Liver (tissue), 9 donors: Measurements from ENCODE around the gene GDPD2. TPM values are rescaled to one million over a fixed set of nuclear protein-coding genes. Genes with fewer than 3 reads are reported as not detected.

Source experiments
- DNase-seq: peaks from one replicate; pipeline ENCODE4 v3.0.0-alpha.2; 2017; ENCODE audit warnings: low spot score
- H3K27ac ChIP-seq, 2 donors: one replicate each; pipeline ENCODE4 v1.7.0; 2013; ENCODE audit warnings: inconsistent platforms in 2 of 2, low read length in 2 of 2, control low read depth in 1 of 2, low read depth in 1 of 2, mild to moderate bottlenecking in 1 of 2
- H3K27me3 ChIP-seq, 4 donors: one replicate each; pipeline versions ENCODE4 v1.6.1 to v1.7.0; 2013; ENCODE audit warnings: low read length in 3 of 4, inconsistent platforms in 1 of 4, mild to moderate bottlenecking in 1 of 4, moderate library complexity in 1 of 4; ENCODE audit not compliant: control insufficient read depth in 4 of 4, insufficient read depth in 4 of 4
- H3K36me3 ChIP-seq, 4 donors: one replicate each; pipeline versions ENCODE4 v1.6.1 to v1.7.0; 2013; ENCODE audit warnings: low read length in 3 of 4, mild to moderate bottlenecking in 3 of 4, low read depth in 1 of 4, moderate library complexity in 1 of 4; ENCODE audit not compliant: control insufficient read depth in 4 of 4, insufficient read depth in 3 of 4
- H3K4me1 ChIP-seq, 4 donors: one replicate each; pipeline versions ENCODE4 v1.6.1 to v1.7.0; 2013; ENCODE audit warnings: low read length in 3 of 4, mild to moderate bottlenecking in 3 of 4, moderate library complexity in 1 of 4; ENCODE audit not compliant: control insufficient read depth in 4 of 4, insufficient read depth in 4 of 4
- H3K4me3 ChIP-seq, 3 donors: one replicate each; pipeline versions ENCODE4 v1.6.1 to v1.7.0; 2013; ENCODE audit warnings: low read length in 3 of 3, control low read depth in 1 of 3, low read depth in 1 of 3, mild to moderate bottlenecking in 1 of 3
- H3K9ac ChIP-seq, 2 donors: one replicate each; pipeline ENCODE4 v1.7.0; 2013; ENCODE audit warnings: low read length in 2 of 2, mild to moderate bottlenecking in 2 of 2, moderate library complexity in 2 of 2, control low read depth in 1 of 2, low read depth in 1 of 2
- H3K9me3 ChIP-seq, 4 donors: one replicate each; pipeline versions ENCODE4 v1.6.1 to v1.7.0; 2013; ENCODE audit warnings: low read length in 3 of 4; ENCODE audit not compliant: control insufficient read depth in 4 of 4
- ATF3 ChIP-seq: IDR thresholded peaks from 2 replicates; pipeline ENCODE4 v1.6.1; 2016; ENCODE audit warnings: antibody characterized with exemption
- EGR1 ChIP-seq, 2 donors: IDR thresholded peaks; 2 replicates each; pipeline ENCODE4 v1.6.1; 2016 to 2018; ENCODE audit warnings: antibody characterized with exemption in 2 of 2, low read depth in 2 of 2
- FOXA1 ChIP-seq: IDR thresholded peaks from 2 replicates; pipeline ENCODE4 v1.6.1; 2016; ENCODE audit warnings: antibody characterized with exemption
- GABPA ChIP-seq, 2 donors: IDR thresholded peaks in 1 of 2; conservative IDR thresholded peaks in 1 of 2; 2 replicates each; pipeline ENCODE4 v1.6.1; 2016; ENCODE audit warnings: antibody characterized with exemption in 2 of 2, mild to moderate bottlenecking in 1 of 2, moderate library complexity in 1 of 2
- HNF4A ChIP-seq, 2 donors: conservative IDR thresholded peaks; 2 replicates each; pipeline ENCODE4 v1.6.1; 2016; ENCODE audit warnings: antibody characterized with exemption in 2 of 2, mild to moderate bottlenecking in 2 of 2
- HNF4G ChIP-seq: IDR thresholded peaks from 2 replicates; pipeline ENCODE4 v1.6.1; 2016; ENCODE audit warnings: antibody characterized with exemption
- JUND ChIP-seq, 2 donors: IDR thresholded peaks; 2 replicates each; pipeline ENCODE4 v1.6.1; 2016; ENCODE audit warnings: antibody characterized with exemption in 2 of 2
- MAX ChIP-seq: IDR thresholded peaks from 2 replicates; pipeline ENCODE4 v1.6.1; 2016; ENCODE audit warnings: antibody characterized with exemption
- RAD21 ChIP-seq, 2 donors: IDR thresholded peaks; 2 replicates each; pipeline ENCODE4 v1.6.1; 2016; ENCODE audit warnings: antibody characterized with exemption in 2 of 2, mild to moderate bottlenecking in 2 of 2
- RXRA ChIP-seq, 2 donors: IDR thresholded peaks; 2 replicates each; pipeline ENCODE4 v1.6.1; 2017 to 2018; ENCODE audit warnings: antibody characterized with exemption in 2 of 2, mild to moderate bottlenecking in 1 of 2
- SP1 ChIP-seq: IDR thresholded peaks from 2 replicates; pipeline ENCODE4 v1.6.1; 2018; ENCODE audit warnings: antibody characterized with exemption, mild to moderate bottlenecking
- TAF1 ChIP-seq: conservative IDR thresholded peaks from 2 replicates; pipeline ENCODE4 v1.6.1; 2016; ENCODE audit warnings: antibody characterized with exemption, mild to moderate bottlenecking
- YY1 ChIP-seq: IDR thresholded peaks from 2 replicates; pipeline ENCODE4 v1.6.1; 2016; ENCODE audit warnings: antibody characterized with exemption, mild to moderate bottlenecking
- WGBS: extraction: QIAGEN DNeasy Blood & Tissue Kit; methylation state at CpG from one replicate; pipeline ENCODE4 v1.1.7; 2013; 5-methylcytosine and 5-hydroxymethylcytosine counted together
- polyA plus RNA-seq, 2 donors: library from polyadenylated mRNA; stranded (reverse) in 1 of 2; unstranded in 1 of 2; fragments of 200-250 nt in 1 of 2; fragments of >200 nt in 1 of 2; fragmentation: Nextera tagmentation in 1 of 2; extraction: Ambion mirVana in 1 of 2; gene quantifications; one replicate each; pipeline versions ENCODE4 v1.2.1 to v1.2.3, GENCODE V29; 2013 to 2015
- total RNA-seq, 2 donors: library from RNA; depleted of rRNA; stranded (reverse); fragments of >200 nt; gene quantifications; one replicate each; pipeline ENCODE4 v1.2.3, GENCODE V29; 2014
- TF ChIP-seq, protein P1 (sequence below): fragments of 150-350 bp; IDR thresholded peaks from 2 replicates; pipeline ENCODE4 v1.5.1; 2017; ENCODE audit warnings: improper control_type of control experiment, low read depth, low read length; ENCODE audit not compliant: missing input control
- donor health status: healthy.
- donor health status: healthy.
- donor health status: healthy.
- donor health status: healthy.
- donor health status: healthy.

GDPD2 gene
- total and polyA plus RNA-seq, 4 donors, result not detected

DNA sequence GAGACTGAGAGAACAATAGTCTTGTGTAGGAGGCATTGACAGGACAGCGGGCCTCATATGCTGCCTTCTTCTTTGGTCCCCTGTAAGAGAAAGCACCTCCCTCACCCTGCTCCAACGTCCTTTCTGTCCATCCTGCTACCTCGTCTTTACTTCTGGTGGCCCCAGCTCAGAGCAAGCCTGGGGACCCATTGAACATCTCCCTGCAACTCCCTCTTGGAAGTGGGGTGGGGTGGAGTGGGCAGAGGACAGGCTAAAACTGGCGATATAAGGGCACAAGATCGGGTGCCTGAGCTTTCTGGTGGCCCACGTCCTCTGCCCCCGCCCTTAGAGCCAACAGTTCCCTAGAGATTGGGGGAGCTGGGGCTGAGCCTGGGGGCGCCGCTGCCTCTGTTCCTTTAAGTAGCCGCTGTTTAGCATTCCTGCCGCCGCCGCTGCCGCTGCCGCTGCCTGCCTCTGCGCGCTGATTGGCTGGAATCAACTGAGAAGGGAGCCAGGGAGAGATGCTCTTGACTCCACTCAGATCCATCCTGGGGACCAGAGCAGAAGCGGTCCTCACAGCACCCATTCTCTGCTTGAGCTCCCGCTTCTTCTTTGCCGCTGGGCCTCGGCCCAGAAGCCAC, 21.3 kb downstream of the GDPD2 start, which contains the start of gene DLG3:
DLG3 (plus strand) TSS at position 510 of the 620 bp plus-strand sequence. CDS start 367 bp downstream, outside the sequence.
- no peak for TF ChIP-seq RXRA (IDR thresholded peaks at IDR 0.05)
- no peak for TF ChIP-seq TAF1
- TF ChIP-seq SP1, result no peak
- TF ChIP-seq YY1, result no peak
- TF ChIP-seq ATF3, result no peak
- no peak for TF ChIP-seq JUND (IDR thresholded peaks at IDR 0.05)
- no peak for TF ChIP-seq RAD21 (IDR thresholded peaks at IDR 0.05)
- TF ChIP-seq MAX, result no peak
- TF ChIP-seq FOXA1, result no peak
- no peak for TF ChIP-seq GABPA (IDR thresholded peaks at IDR 0.05 in 1 of 2, conservative IDR thresholded peaks at IDR 0.05 in 1 of 2)
- TF ChIP-seq HNF4G, result no peak
- Histone ChIP-seq H3K9me3 (peaks cover 0 to 4% (median 0%) of the 10 kb centered on the region in 4 donors), H3K27me3 (peaks cover 0 to 6% (median 0%) of the 10 kb centered on the region in 4 donors), H3K36me3 (no peaks in the 10 kb centered on the region), H3K27ac (no peak within 1 kb of the TSS), H3K9ac (no peak within 1 kb of the TSS), H3K4me3 (no peak within 1 kb of the TSS), H3K4me1 (peaks cover 0 to 3% (median 0%) of the 10 kb centered on the region in 4 donors)
- WGBS, result 11% methylated on average over 21 of the region's 21 CpGs
- DNase-seq, result no peak

DNA sequence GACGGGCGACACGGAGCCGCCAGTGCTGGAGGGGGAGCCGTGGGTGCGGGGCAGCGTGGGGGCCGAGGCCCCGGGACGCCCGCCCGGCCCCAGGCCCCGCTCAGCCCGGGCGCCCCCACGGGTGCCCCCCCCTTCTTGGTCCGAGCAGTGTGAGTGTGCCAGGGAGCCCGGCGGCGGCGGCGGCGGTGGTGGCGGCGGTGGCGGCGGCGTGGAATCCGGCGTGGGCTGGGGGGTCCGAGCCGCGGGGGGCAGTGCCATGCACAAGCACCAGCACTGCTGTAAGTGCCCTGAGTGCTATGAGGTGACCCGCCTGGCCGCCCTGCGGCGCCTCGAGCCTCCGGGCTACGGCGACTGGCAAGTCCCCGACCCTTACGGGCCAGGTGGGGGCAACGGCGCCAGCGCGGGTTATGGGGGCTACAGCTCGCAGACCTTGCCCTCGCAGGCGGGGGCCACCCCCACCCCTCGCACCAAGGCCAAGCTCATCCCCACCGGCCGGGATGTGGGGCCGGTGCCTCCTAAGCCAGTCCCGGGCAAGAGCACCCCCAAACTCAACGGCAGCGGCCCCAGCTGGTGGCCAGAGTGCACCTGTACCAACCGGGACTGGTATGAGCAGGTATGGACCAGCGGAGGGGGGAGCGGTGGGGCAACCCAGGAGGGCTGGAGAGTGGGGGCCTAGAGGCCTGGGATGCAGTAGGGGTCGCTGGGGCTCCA, 22.0 kb downstream of the GDPD2 start:
- Histone ChIP-seq H3K36me3 (no peaks in the 10 kb centered on the region), H3K27ac (no peak overlapping the region), H3K4me3 (no peak overlapping the region), H3K9ac (no peak overlapping the region), H3K4me1 (peaks cover 0 to 3% (median 0%) of the 10 kb centered on the region in 4 donors), H3K27me3 (peaks cover 0 to 6% (median 0%) of the 10 kb centered on the region in 4 donors), H3K9me3 (peaks cover 0 to 4% (median 0%) of the 10 kb centered on the region in 4 donors)
- no peak for DNase-seq
- TF ChIP-seq FOXA1 (no peak), EGR1 (IDR thresholded peaks at IDR 0.05; ENCODE audit: low read depth in 2 of 2) (no peak), YY1 (no peak), TAF1 (no peak), JUND (IDR thresholded peaks at IDR 0.05) (no peak), HNF4A (conservative IDR thresholded peaks at IDR 0.05) (no peak), HNF4G (no peak), MAX (no peak)
- TF ChIP-seq, protein P1, sequence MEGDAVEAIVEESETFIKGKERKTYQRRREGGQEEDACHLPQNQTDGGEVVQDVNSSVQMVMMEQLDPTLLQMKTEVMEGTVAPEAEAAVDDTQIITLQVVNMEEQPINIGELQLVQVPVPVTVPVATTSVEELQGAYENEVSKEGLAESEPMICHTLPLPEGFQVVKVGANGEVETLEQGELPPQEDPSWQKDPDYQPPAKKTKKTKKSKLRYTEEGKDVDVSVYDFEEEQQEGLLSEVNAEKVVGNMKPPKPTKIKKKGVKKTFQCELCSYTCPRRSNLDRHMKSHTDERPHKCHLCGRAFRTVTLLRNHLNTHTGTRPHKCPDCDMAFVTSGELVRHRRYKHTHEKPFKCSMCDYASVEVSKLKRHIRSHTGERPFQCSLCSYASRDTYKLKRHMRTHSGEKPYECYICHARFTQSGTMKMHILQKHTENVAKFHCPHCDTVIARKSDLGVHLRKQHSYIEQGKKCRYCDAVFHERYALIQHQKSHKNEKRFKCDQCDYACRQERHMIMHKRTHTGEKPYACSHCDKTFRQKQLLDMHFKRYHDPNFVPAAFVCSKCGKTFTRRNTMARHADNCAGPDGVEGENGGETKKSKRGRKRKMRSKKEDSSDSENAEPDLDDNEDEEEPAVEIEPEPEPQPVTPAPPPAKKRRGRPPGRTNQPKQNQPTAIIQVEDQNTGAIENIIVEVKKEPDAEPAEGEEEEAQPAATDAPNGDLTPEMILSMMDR, result no peak
- WGBS, result 7% methylated on average over 61 of the region's 61 CpGs
